ENCODE data around the gene INHBC. TPM values are rescaled to one million over a fixed set of nuclear protein-coding genes. Genes with fewer than 3 reads are reported as not detected.

INHBC gene
- polyA plus RNA-seq, 4 donors, result 0.03 to 0.49 TPM; not detected in 2

DNA sequence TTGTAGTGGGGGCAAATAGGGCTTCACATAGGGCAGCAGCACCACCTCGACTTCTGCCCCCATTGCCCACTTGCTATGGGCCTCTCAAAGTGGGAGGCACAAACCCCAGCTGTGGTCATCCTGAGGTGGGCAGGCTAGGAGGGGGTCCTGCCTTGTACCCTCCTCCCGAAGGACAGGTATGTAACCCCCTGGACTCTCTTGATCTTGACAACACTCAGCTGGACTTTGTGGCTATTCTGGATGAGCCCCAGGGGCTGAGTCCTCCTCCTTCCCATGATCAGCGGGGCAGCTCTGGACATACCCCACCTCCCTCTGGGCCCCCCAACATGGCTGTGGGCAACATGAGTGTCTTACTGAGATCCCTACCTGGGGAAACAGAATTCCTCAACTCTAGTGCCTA is 37.1 kb downstream of the INHBC start:
- peaks cover 0 to 26% (median 0%) of the 10 kb centered on the region in 3 donors for H3K36me3 ChIP-seq (ENCODE audit: control insufficient read depth in 3 of 3, insufficient read depth in 2 of 3, low read depth in 1 of 3, low read length in 3 of 3)
- H3K27ac ChIP-seq (ENCODE audit: low read depth in 1 of 3, low read length in 2 of 3), result peak overlapping the region in 2 of 3 donors; percentile 12 to 76
- H3K9me3 ChIP-seq (ENCODE audit: control insufficient read depth in 2 of 2, insufficient read depth in 1 of 2, low read depth in 1 of 2, low read length in 1 of 2), result no peaks in the 10 kb centered on the region
- WGBS, 3 donors, result 71 to 91% (median 84%) methylated on average over 3 of the region's 3 CpGs
- peaks cover 0 to 41% (median 8%) of the 10 kb centered on the region in 3 donors for H3K4me1 ChIP-seq (ENCODE audit: control insufficient read depth in 3 of 3, insufficient read depth in 2 of 3, low read depth in 1 of 3, low read length in 2 of 3)
- no peak for DNase-seq
- no peak overlapping the region for H3K4me3 ChIP-seq (ENCODE audit: low read depth in 1 of 3, low read length in 3 of 3)
- peaks cover 0 to 34% (median 0%) of the 10 kb centered on the region in 3 donors for H3K27me3 ChIP-seq (ENCODE audit: control insufficient read depth in 3 of 3, insufficient read depth in 3 of 3, low read length in 3 of 3)
- no peak for FAIRE-seq

DNA sequence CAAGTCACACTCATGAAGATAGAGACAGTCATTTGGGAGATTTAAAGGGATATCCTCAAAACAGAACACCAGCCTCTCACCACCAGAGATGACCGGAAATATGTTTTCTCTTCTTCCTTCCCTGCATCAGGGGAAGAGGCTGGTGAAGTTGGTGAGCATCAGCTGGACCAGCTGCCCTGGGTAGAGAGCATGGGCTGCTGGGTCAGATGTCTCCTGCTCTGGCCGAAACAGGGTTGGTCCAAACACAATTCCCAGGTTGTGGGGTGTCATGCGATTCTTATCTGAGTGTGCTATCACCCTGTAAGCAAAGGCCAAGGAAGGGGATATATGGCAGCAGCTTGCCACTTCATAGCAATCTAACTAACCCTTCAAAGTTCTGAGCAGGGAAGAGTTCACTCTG is 37.8 kb downstream of the INHBC start:
- peaks cover 0 to 25% (median 0%) of the 10 kb centered on the region in 3 donors for H3K36me3 ChIP-seq (ENCODE audit: control insufficient read depth in 3 of 3, insufficient read depth in 2 of 3, low read depth in 1 of 3, low read length in 3 of 3)
- WGBS, 3 donors, result 71 to 77% (median 77%) methylated on average over 3 of the region's 3 CpGs
- peaks cover 0 to 41% (median 0%) of the 10 kb centered on the region in 3 donors for H3K27me3 ChIP-seq (ENCODE audit: control insufficient read depth in 3 of 3, insufficient read depth in 3 of 3, low read length in 3 of 3)
- H3K4me1 ChIP-seq (ENCODE audit: control insufficient read depth in 3 of 3, insufficient read depth in 2 of 3, low read depth in 1 of 3, low read length in 2 of 3), result peaks cover 0 to 41% (median 8%) of the 10 kb centered on the region in 3 donors
- DNase-seq (no peak), FAIRE-seq (no peak)
- no peaks in the 10 kb centered on the region for H3K9me3 ChIP-seq (ENCODE audit: control insufficient read depth in 2 of 2, insufficient read depth in 1 of 2, low read depth in 1 of 2, low read length in 1 of 2)
- no peak overlapping the region for H3K27ac ChIP-seq (ENCODE audit: low read depth in 1 of 3, low read length in 2 of 3)
- H3K4me3 ChIP-seq (ENCODE audit: low read depth in 1 of 3, low read length in 3 of 3), result no peak overlapping the region

DNA sequence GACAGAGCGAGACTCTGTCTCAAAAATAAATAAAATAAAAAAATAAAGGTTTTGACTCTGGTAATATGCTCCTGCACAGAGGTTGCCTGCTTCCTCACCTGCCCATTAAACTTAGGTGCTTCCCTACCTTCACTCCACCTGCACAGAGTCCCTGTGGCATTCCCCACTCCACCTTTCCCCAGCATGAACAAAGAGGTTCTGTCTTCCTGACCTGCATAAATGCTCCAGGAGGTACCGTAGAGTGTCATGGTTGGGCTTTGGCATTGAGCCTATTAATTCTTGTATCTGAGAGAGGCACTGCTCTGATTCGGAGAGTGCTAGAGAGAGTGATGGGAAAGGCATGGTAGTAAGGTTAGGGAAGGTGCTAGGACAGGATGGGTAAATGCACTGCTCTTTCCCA is 38.8 kb downstream of the INHBC start:
- H3K9me3 ChIP-seq (ENCODE audit: control insufficient read depth in 2 of 2, insufficient read depth in 1 of 2, low read depth in 1 of 2, low read length in 1 of 2), result no peaks in the 10 kb centered on the region
- H3K4me1 ChIP-seq (ENCODE audit: control insufficient read depth in 3 of 3, insufficient read depth in 2 of 3, low read depth in 1 of 3, low read length in 2 of 3), result peaks cover 0 to 41% (median 8%) of the 10 kb centered on the region in 3 donors
- no peak overlapping the region for H3K27ac ChIP-seq (ENCODE audit: low read depth in 1 of 3, low read length in 2 of 3)
- FAIRE-seq (no peak), DNase-seq (no peak)
- 49 to 63% (median 52%) methylated on average over 3 of the region's 3 CpGs for WGBS, 3 donors
- H3K4me3 ChIP-seq (ENCODE audit: low read depth in 1 of 3, low read length in 3 of 3), result no peak overlapping the region
- H3K36me3 ChIP-seq (ENCODE audit: control insufficient read depth in 3 of 3, insufficient read depth in 2 of 3, low read depth in 1 of 3, low read length in 3 of 3), result peaks cover 0 to 18% (median 0%) of the 10 kb centered on the region in 3 donors
- peaks cover 0 to 43% (median 0%) of the 10 kb centered on the region in 3 donors for H3K27me3 ChIP-seq (ENCODE audit: control insufficient read depth in 3 of 3, insufficient read depth in 3 of 3, low read length in 3 of 3)

DNA sequence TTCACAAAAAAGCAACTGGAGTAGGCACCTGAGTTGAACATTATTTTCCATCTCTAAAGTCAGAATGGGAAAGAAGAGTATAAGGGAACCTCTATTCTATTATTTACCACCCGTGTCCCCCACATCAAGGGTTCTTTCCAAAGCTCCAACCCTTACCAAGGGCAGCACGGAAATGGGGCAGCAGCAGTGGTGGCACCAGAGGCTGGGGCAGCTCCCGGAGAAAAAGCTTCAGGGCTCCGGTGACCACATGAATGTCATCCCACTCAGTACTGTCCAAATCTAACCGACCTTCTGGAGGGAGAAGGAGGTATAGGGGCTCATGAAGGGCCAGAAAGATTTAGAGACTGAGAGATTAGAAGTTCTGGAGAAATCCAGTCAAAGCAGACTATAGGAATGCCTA is 39.3 kb downstream of the INHBC start:
- Histone ChIP-seq H3K4me1 (ENCODE audit: control insufficient read depth in 3 of 3, insufficient read depth in 2 of 3, low read depth in 1 of 3, low read length in 2 of 3) (peaks cover 0 to 41% (median 8%) of the 10 kb centered on the region in 3 donors), H3K36me3 (ENCODE audit: control insufficient read depth in 3 of 3, insufficient read depth in 2 of 3, low read depth in 1 of 3, low read length in 3 of 3) (peaks cover 0 to 18% (median 0%) of the 10 kb centered on the region in 3 donors), H3K27ac (ENCODE audit: low read depth in 1 of 3, low read length in 2 of 3) (no peak overlapping the region), H3K27me3 (ENCODE audit: control insufficient read depth in 3 of 3, insufficient read depth in 3 of 3, low read length in 3 of 3) (peaks cover 0 to 44% (median 0%) of the 10 kb centered on the region in 3 donors), H3K9me3 (ENCODE audit: control insufficient read depth in 2 of 2, insufficient read depth in 1 of 2, low read depth in 1 of 2, low read length in 1 of 2) (no peaks in the 10 kb centered on the region), H3K4me3 (ENCODE audit: low read depth in 1 of 3, low read length in 3 of 3) (no peak overlapping the region)
- WGBS, 3 donors, result 89 to 91% (median 91%) methylated on average over 5 of the region's 5 CpGs
- FAIRE-seq, result no peak
- DNase-seq, result no peak

DNA sequence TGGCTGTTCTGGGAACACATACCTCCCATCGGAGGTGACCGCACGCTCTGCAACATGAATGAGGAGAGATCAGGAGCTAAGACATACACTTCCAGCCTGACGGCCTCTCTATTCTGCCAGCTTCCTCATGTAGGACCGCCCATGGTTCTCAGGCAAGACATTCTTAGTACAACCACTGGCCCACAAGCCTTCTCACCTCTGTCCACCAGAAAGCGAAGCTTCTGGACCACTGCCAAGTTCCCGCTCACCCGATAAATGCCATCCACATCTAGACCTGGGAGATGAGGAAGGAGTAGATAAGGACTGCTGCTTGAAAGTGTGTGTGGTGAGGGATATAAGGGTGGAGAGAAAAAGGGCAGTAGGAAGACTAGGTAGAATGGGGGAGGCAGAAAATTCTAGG is 39.8 kb downstream of the INHBC start:
- Histone ChIP-seq H3K27ac (ENCODE audit: low read depth in 1 of 3, low read length in 2 of 3) (no peak overlapping the region), H3K9me3 (ENCODE audit: control insufficient read depth in 2 of 2, insufficient read depth in 1 of 2, low read depth in 1 of 2, low read length in 1 of 2) (no peaks in the 10 kb centered on the region), H3K27me3 (ENCODE audit: control insufficient read depth in 3 of 3, insufficient read depth in 3 of 3, low read length in 3 of 3) (peaks cover 0 to 47% (median 0%) of the 10 kb centered on the region in 3 donors), H3K4me3 (ENCODE audit: low read depth in 1 of 3, low read length in 3 of 3) (no peak overlapping the region), H3K36me3 (ENCODE audit: control insufficient read depth in 3 of 3, insufficient read depth in 2 of 3, low read depth in 1 of 3, low read length in 3 of 3) (peaks cover 0 to 16% (median 0%) of the 10 kb centered on the region in 3 donors), H3K4me1 (ENCODE audit: control insufficient read depth in 3 of 3, insufficient read depth in 2 of 3, low read depth in 1 of 3, low read length in 2 of 3) (peaks cover 0 to 39% (median 8%) of the 10 kb centered on the region in 3 donors)
- DNase-seq (peak in 1 of 2 donors; percentile 9), FAIRE-seq (no peak)
- WGBS, 3 donors, result 42 to 71% (median 53%) methylated on average over 8 of the region's 8 CpGs

DNA sequence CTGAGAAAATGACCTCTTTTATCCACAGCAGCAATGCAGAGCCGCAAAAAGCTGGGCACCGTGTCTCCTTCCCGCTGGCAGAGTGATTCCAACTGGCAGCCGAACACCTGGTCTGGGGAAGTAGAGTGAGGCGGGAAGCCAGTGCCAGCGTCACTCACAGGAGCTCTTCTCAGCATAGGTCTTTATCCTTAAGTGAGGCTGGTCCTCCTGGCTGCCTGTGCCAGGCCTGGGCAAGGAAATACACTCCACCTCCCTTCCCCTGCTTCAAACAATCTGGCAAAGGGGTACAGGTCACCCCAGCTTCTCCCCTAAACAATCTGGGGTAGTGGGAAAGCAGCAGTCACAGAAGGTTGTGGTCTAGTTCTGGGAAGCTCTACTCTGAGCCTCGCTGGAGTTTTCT is 40.3 kb downstream of the INHBC start:
- peaks cover 0 to 37% (median 8%) of the 10 kb centered on the region in 3 donors for H3K4me1 ChIP-seq (ENCODE audit: control insufficient read depth in 3 of 3, insufficient read depth in 2 of 3, low read depth in 1 of 3, low read length in 2 of 3)
- H3K27me3 ChIP-seq (ENCODE audit: control insufficient read depth in 3 of 3, insufficient read depth in 3 of 3, low read length in 3 of 3), result peaks cover 0 to 49% (median 0%) of the 10 kb centered on the region in 3 donors
- no peaks in the 10 kb centered on the region for H3K9me3 ChIP-seq (ENCODE audit: control insufficient read depth in 2 of 2, insufficient read depth in 1 of 2, low read depth in 1 of 2, low read length in 1 of 2)
- WGBS, 3 donors, result 18 to 58% (median 34%) methylated on average over 7 of the region's 7 CpGs
- DNase-seq, result no peak
- no peak overlapping the region for H3K27ac ChIP-seq (ENCODE audit: low read depth in 1 of 3, low read length in 2 of 3)
- FAIRE-seq, result no peak
- H3K4me3 ChIP-seq (ENCODE audit: low read depth in 1 of 3, low read length in 3 of 3), result peak overlapping the region in 1 of 3 donors; percentile 35
- H3K36me3 ChIP-seq (ENCODE audit: control insufficient read depth in 3 of 3, insufficient read depth in 2 of 3, low read depth in 1 of 3, low read length in 3 of 3), result peaks cover 0 to 15% (median 0%) of the 10 kb centered on the region in 3 donors

DNA sequence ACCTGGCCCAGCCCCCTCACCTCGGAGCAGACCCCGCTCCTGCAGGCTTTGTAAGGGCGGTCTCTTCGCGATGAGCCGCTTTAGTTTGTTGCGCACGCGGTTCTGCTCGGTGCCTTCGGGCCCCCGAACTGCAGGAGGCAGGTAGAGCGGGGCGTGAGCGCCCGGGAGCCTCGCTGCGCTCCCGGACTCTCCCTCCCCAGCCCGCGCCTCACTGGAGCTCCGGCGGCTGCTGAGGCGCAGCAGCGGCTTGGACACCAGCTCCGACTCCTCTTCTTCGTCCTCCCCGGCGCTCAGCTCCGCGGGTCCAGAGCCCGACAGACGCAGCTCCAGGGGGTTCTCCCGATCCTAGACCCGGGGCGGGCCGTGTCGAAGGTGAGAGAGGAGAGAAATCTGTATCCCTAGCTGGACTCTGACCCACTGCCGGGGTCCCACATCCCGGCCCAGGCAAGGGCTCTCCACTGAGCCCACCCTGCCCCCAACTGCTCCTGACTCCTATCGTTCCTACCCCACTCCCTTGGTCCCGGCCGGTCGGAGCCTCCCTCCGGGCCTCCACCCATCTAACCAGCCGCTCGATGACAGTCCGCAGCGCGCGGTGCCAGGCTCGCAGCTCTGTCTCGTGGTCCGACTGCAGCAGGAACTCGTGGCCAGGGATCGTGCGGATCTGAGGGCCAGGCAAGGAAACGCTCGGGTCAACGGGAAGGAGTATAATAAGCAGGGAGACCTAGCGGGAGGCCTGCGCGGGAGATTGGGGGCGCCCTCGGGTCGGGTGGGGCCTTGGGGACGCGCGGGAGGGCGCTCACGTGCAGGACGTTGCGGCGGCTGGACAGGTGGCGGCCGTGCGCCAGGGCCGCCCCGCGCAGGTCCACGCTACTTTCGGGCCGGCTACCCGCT is 40.9 kb downstream of the INHBC start:
- DNase-seq (peak in 1 of 2 donors; percentile 77), FAIRE-seq (no peak)
- H3K27ac ChIP-seq (ENCODE audit: low read depth in 1 of 3, low read length in 2 of 3), result peak overlapping the region in 1 of 3 donors; percentile 12
- H3K4me3 ChIP-seq (ENCODE audit: low read depth in 1 of 3, low read length in 3 of 3), result peak overlapping the region; percentile 8 to 48 (median 35)
- no peaks in the 10 kb centered on the region for H3K9me3 ChIP-seq (ENCODE audit: control insufficient read depth in 2 of 2, insufficient read depth in 1 of 2, low read depth in 1 of 2, low read length in 1 of 2)
- 7 to 19% (median 12%) methylated on average over 64 to 84 of the region's 84 CpGs for whole genome bisulfite sequencing, 3 donors
- H3K4me1 ChIP-seq (ENCODE audit: control insufficient read depth in 3 of 3, insufficient read depth in 2 of 3, low read depth in 1 of 3, low read length in 2 of 3), result peaks cover 0 to 32% (median 5%) of the 10 kb centered on the region in 3 donors
- peaks cover 0 to 49% (median 0%) of the 10 kb centered on the region in 3 donors for H3K27me3 ChIP-seq (ENCODE audit: control insufficient read depth in 3 of 3, insufficient read depth in 3 of 3, low read length in 3 of 3)
- peaks cover 0 to 15% (median 0%) of the 10 kb centered on the region in 3 donors for H3K36me3 ChIP-seq (ENCODE audit: control insufficient read depth in 3 of 3, insufficient read depth in 2 of 3, low read depth in 1 of 3, low read length in 3 of 3)

DNA sequence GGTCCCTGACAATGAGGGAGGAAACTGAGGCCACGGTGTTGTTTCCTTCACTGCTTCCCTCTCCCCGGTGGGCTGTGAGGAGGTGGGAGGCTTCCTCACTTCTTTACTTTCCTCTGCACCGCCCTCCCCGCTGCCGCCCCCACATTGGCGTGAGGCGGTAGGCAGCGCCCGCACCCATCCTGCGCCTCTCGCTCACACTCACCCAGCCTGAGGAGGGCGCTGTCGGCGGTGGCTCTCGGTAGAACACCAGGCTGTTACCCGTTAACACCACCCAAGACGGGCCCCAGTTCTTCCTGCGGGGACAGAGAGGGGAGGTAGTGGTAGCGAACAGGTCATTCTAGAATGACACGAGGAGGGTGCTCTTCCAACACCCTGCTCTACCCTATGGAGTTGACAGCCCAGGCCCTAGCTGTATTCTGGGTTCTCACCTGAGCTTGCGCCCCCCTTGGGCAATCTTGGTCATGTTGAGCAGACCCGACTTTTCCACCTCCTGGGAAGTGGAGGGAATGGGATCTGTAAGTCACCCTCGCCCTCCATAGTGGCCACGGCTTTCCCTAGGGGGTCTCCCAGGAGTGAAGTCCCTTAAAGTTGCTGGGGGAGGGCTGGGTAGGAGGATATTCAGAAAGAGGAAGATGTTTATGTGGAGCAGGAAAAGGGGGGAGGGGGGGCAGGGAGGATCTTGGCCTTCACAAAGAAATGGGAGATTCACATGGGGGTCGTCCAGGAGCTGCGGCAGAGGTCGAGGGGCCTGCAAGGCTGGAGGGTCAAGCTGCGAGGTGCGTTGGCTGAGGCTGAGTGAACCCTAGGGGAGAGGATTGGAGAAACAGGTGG is 41.8 kb downstream of the INHBC start:
- peak overlapping the region in 2 of 3 donors; percentile 12 to 83 for H3K27ac ChIP-seq (ENCODE audit: low read depth in 1 of 3, low read length in 2 of 3)
- no peaks in the 10 kb centered on the region for H3K9me3 ChIP-seq (ENCODE audit: control insufficient read depth in 2 of 2, insufficient read depth in 1 of 2, low read depth in 1 of 2, low read length in 1 of 2)
- H3K4me1 ChIP-seq (ENCODE audit: control insufficient read depth in 3 of 3, insufficient read depth in 2 of 3, low read depth in 1 of 3, low read length in 2 of 3), result peaks cover 0 to 23% (median 2%) of the 10 kb centered on the region in 3 donors
- peak overlapping the region; percentile 32 to 48 (median 35) for H3K4me3 ChIP-seq (ENCODE audit: low read depth in 1 of 3, low read length in 3 of 3)
- H3K27me3 ChIP-seq (ENCODE audit: control insufficient read depth in 3 of 3, insufficient read depth in 3 of 3, low read length in 3 of 3), result peaks cover 0 to 52% (median 0%) of the 10 kb centered on the region in 3 donors
- no peak for DNase-seq
- 14 to 24% (median 19%) methylated on average over 27 to 29 of the region's 29 CpGs for WGBS, 3 donors
- H3K36me3 ChIP-seq (ENCODE audit: control insufficient read depth in 3 of 3, insufficient read depth in 2 of 3, low read depth in 1 of 3, low read length in 3 of 3), result peaks cover 0 to 8% (median 0%) of the 10 kb centered on the region in 3 donors
- FAIRE-seq, result no peak
